ENCODE results near the gene KXD1. TPM values are rescaled to one million over a fixed set of nuclear protein-coding genes. Genes with fewer than 3 reads are reported as not detected.

The KXD1 gene
- total RNA-seq, 6 donors from 2014 or later: 69.6 to 333 (median 103) TPM

DNA sequence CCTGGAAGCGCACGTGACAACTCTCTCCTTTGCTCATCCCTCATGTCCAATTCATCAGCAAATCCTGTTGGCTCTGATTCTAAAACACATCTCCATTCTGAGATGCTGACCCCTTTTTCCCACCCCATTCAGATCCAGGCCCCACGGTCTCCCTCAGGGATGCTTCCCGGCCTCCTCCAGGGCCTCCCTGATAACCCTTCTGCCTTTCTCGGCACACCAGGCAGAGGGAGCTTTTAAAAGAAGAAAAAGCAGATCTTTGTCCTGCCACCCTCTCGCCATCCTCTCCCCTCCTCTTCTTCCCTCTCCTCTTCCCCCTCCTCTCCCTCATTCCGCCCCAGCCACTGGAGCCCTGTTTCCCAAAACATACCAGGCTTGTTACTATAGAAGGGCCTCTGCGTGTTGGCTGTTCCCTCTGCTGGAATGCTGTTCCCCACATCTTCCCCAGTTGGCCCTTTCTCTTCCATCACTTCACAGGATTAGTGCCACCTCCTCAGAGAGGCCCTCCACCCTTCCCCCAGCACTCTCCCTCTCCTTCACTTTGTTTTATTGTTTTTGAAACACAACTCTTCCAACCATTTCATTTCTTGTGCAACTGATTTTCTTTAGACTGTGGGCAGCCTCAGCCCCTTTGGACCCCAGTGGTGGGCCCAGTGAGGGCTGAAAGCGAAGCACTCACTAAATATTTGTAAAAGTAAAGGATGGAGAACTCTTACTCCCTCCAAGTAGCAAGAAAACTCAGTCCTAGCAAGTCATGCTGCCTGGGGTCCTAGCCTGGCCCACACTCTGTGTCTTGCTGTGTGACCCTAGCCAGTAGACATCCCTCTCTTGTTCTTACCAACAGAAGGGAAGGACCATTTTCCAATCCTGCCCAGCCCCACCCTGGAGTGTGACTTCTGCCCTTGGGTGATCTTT lies 51.4 kb downstream of the KXD1 start:
- Histone ChIP-seq H3K4me1 (peaks cover 48 to 71% (median 53%) of the 10 kb centered on the region in 4 donors), H3K27ac (no peak overlapping the region), H3K4me3 (no peak overlapping the region), H3K27me3 (peaks cover 2 to 86% (median 54%) of the 10 kb centered on the region in 4 donors), H3K36me3 (no peaks in the 10 kb centered on the region), H3K9me3 (no peaks in the 10 kb centered on the region)
- TF ChIP-seq, protein P1, sequence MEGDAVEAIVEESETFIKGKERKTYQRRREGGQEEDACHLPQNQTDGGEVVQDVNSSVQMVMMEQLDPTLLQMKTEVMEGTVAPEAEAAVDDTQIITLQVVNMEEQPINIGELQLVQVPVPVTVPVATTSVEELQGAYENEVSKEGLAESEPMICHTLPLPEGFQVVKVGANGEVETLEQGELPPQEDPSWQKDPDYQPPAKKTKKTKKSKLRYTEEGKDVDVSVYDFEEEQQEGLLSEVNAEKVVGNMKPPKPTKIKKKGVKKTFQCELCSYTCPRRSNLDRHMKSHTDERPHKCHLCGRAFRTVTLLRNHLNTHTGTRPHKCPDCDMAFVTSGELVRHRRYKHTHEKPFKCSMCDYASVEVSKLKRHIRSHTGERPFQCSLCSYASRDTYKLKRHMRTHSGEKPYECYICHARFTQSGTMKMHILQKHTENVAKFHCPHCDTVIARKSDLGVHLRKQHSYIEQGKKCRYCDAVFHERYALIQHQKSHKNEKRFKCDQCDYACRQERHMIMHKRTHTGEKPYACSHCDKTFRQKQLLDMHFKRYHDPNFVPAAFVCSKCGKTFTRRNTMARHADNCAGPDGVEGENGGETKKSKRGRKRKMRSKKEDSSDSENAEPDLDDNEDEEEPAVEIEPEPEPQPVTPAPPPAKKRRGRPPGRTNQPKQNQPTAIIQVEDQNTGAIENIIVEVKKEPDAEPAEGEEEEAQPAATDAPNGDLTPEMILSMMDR (IDR thresholded peaks at IDR 0.05): no peak
- no peak for TF ChIP-seq POLR2AphosphoS5 (IDR thresholded peaks at IDR 0.05)
- TF ChIP-seq EP300 (IDR thresholded peaks at IDR 0.05): no peak
- no peak for TF ChIP-seq POLR2A (IDR thresholded peaks at IDR 0.05)
- DNase-seq (no peak), ATAC-seq (ENCODE audit: low FRiP score in 2 of 2) (no peak)
- WGBS, 2 donors: 54 to 58% methylated on average over 9 of the region's 9 CpGs

DNA sequence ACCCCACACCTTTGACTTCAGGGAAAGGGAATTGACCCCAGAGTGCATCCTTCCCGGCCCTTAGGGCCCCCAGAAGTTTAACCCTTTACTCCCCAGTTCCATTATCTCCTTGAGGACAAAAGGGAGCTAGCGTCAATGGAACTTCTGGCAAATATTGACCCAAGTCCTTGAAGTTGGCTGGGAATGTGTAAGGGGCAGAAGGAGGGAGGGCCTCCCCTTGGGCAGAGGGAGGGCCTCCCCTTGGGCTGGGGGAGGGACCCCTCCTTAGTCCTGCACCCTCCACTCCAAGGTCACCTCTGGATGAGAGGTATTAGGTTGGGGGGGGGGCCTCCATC lies 52.0 kb downstream of the KXD1 start:
- TF ChIP-seq EP300 (IDR thresholded peaks at IDR 0.05): no peak
- TF ChIP-seq, protein P1 (IDR thresholded peaks at IDR 0.05): no peak
- no peak for TF ChIP-seq POLR2AphosphoS5 (IDR thresholded peaks at IDR 0.05)
- TF ChIP-seq POLR2A (IDR thresholded peaks at IDR 0.05): no peak
- Histone ChIP-seq H3K27me3 (peaks cover 2 to 81% (median 53%) of the 10 kb centered on the region in 4 donors), H3K4me1 (peaks cover 48 to 70% (median 52%) of the 10 kb centered on the region in 4 donors), H3K27ac (no peak overlapping the region), H3K4me3 (no peak overlapping the region), H3K36me3 (no peaks in the 10 kb centered on the region), H3K9me3 (no peaks in the 10 kb centered on the region)
- ATAC-seq (ENCODE audit: low FRiP score in 2 of 2) (peak in 1 of 2 donors; percentile 60), DNase-seq (no peak)
- 32 to 38% methylated on average over 2 of the region's 2 CpGs for WGBS, 2 donors

DNA sequence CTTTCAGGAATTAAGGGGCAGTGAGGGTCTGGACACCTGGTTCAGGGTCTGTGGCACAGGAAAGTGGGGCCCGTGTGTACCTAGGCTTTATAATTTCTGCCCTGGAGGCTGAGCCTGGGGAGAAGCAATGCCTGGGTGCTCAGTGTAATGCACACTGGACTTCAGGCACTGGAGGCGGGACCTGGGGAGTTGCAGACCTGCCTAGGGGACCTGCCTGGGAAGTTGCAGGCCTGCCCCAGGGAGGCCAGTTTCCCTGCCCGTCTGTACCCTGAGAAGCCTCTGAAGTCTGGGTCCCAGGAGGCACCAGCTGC lies 52.5 kb downstream of the KXD1 start:
- Histone ChIP-seq H3K27me3 (peaks cover 2 to 77% (median 50%) of the 10 kb centered on the region in 4 donors), H3K4me1 (peaks cover 48 to 68% (median 52%) of the 10 kb centered on the region in 4 donors), H3K36me3 (no peaks in the 10 kb centered on the region), H3K27ac (no peak overlapping the region), H3K9me3 (no peaks in the 10 kb centered on the region), H3K4me3 (no peak overlapping the region)
- no peak for TF ChIP-seq POLR2A (IDR thresholded peaks at IDR 0.05)
- TF ChIP-seq, protein P1 (IDR thresholded peaks at IDR 0.05): no peak
- TF ChIP-seq POLR2AphosphoS5 (IDR thresholded peaks at IDR 0.05): no peak
- TF ChIP-seq EP300 (IDR thresholded peaks at IDR 0.05): no peak
- no peak for ATAC-seq (ENCODE audit: low FRiP score in 2 of 2)
- no peak for DNase-seq
- WGBS, 2 donors: 23% methylated on average over 3 of the region's 3 CpGs; no CpG with 5 or more reads in 1 of the 2 donors

DNA sequence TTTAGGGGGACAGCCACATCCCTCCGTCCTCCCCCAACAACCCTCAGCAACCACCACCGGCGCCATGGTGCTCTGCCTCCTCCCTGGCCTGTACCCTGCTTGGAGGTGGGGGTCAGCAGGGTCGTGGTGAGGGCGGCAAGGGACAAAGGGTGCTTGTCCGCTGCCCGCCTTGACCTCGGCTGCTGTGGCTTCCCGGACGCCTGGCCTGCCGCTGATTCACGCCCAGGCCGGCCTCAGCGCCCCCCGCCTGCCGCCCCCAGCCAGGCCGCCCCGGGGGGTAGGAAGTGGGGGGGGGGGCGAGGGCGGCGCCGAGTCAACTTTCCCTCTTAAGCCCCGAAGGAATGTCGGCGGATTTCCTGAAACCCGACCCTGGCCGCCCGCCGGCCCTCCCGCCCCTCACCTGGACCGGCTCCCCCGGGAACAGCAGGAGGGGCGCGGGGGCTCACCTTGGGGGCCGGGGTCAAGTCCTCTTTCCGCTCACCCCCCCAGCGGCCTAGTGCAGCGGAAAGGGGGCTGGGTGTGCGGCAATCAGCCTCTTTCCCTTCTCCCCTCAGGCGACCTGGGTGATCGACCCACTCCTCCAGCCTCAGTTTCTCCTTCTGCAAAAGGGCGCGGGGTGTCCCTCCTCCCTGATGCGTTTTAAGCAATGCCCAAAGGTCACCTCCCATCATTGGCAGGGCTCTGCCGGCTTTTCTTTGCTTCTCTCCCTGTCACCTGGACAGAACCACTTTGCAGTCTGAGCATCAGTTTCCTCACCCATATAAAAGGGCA lies 53.1 kb downstream of the KXD1 start:
- H3K27ac ChIP-seq: no peak overlapping the region
- 4 to 5% methylated on average over 9 to 22 of the region's 45 CpGs for WGBS, 2 donors
- peaks cover 2 to 72% (median 47%) of the 10 kb centered on the region in 4 donors for H3K27me3 ChIP-seq
- ATAC-seq (ENCODE audit: low FRiP score in 2 of 2): no peak
- DNase-seq: peak in 1 of 2 donors; percentile 82
- TF ChIP-seq EP300 (IDR thresholded peaks at IDR 0.05) (no peak), POLR2A (IDR thresholded peaks at IDR 0.05) (no peak), POLR2AphosphoS5 (IDR thresholded peaks at IDR 0.05) (no peak)
- TF ChIP-seq, protein P1 (IDR thresholded peaks at IDR 0.05): no peak
- H3K4me1 ChIP-seq: peaks cover 47 to 62% (median 52%) of the 10 kb centered on the region in 4 donors
- H3K4me3 ChIP-seq: no peak overlapping the region
- no peaks in the 10 kb centered on the region for H3K36me3 ChIP-seq
- no peaks in the 10 kb centered on the region for H3K9me3 ChIP-seq
